BLaER1 treated with 17β-estradiol and CSF1 and Interleukin-3, amounts not matched to agents 10 nM and 100 nM (cell line): ENCODE results near the gene PRSS23.

ENCODE experiments used
- H3K27ac ChIP-seq, 11 experiments: shearing (Covaris generic); formaldehyde crosslinking; 2 replicates each; pipeline ENCODE4 v1.8.1; 2022
- H3K27me3 ChIP-seq, 11 experiments: shearing (Covaris generic); formaldehyde crosslinking; 2 replicates each; pipeline ENCODE4 v1.8.1; 2022
- H3K36me3 ChIP-seq, 11 experiments: shearing (Covaris generic); formaldehyde crosslinking; 2 replicates each; pipeline ENCODE4 v1.8.1; 2022
- H3K4me1 ChIP-seq, 10 experiments: shearing (Covaris generic); formaldehyde crosslinking; 2 replicates each; pipeline ENCODE4 v1.8.1; 2022
- H3K4me2 ChIP-seq, 11 experiments: shearing (Covaris generic); formaldehyde crosslinking; 2 replicates each; pipeline ENCODE4 v1.8.1; 2022
- H3K4me3 ChIP-seq, 10 experiments: shearing (Covaris generic); formaldehyde crosslinking; 2 replicates each; pipeline ENCODE4 v1.8.1; 2022
- H3K9ac ChIP-seq, 11 experiments: shearing (Covaris generic); formaldehyde crosslinking; 2 replicates each; pipeline ENCODE4 v1.8.1; 2022
- H3K9me3 ChIP-seq, 11 experiments: shearing (Covaris generic); formaldehyde crosslinking; replicated peaks in 1 of 11; 2 replicates each; pipeline ENCODE4 v1.8.1; 2022
- H4K20me1 ChIP-seq, 11 experiments: shearing (Covaris generic); formaldehyde crosslinking; 2 replicates each; pipeline ENCODE4 v1.8.1; 2022
- Cebpa-rat ChIP-seq, 11 experiments: shearing (Covaris generic); IDR thresholded peaks; 2 replicates each; pipeline ENCODE4 v1.8.1; 2022

The PRSS23 gene

GRCh38 chr11:86799680-86800075, 664 bp upstream of the PRSS23 start:
- Histone ChIP-seq H4K20me1 (peaks cover 0 to 4% (median 0%) of the 10 kb centered on the region in 11 experiments; a peak in 2 of 22 replicates), H3K4me1 (peaks cover 4 to 9% (median 6%) of the 10 kb centered on the region in 10 experiments; a peak in 13 of 20 replicates), H3K9me3 (no peaks in the 10 kb centered on the region), H3K27me3 (peaks cover 25 to 33% (median 29%) of the 10 kb centered on the region in 11 experiments), H3K4me3 (peak overlapping the region; percentile 57 to 76 (median 64)), H3K9ac (peak overlapping the region in 6 of 11 experiments; percentile 50 to 72 (median 68); a peak in 6 of 22 replicates), H3K27ac (no peak overlapping the region), H3K36me3 (no peaks in the 10 kb centered on the region), H3K4me2 (peak overlapping the region; percentile 92 to 99 (median 97))
- no peak for TF ChIP-seq Cebpa-rat (IDR thresholded peaks at IDR 0.05)

- peak overlapping the region; percentile 92 to 99 (median 97) for H3K4me2 ChIP-seq
- H3K27me3 ChIP-seq = peaks cover 25 to 33% (median 29%) of the 10 kb centered on the region in 11 experiments
- H3K27ac ChIP-seq = no peak overlapping the region
- H3K36me3 ChIP-seq = no peaks in the 10 kb centered on the region
- H4K20me1 ChIP-seq = peaks cover 0 to 4% (median 0%) of the 10 kb centered on the region in 11 experiments; a peak in 2 of 22 replicates
- TF ChIP-seq Cebpa-rat (IDR thresholded peaks at IDR 0.05) = no peak
- no peaks in the 10 kb centered on the region for H3K9me3 ChIP-seq
- H3K4me1 ChIP-seq = peaks cover 5 to 18% (median 9%) of the 10 kb centered on the region in 10 experiments; a peak in 14 of 20 replicates
- peak overlapping the region; percentile 57 to 76 (median 64) for H3K4me3 ChIP-seq
- peak overlapping the region; percentile 38 to 72 (median 68); a peak in 20 of 22 replicates for H3K9ac ChIP-seq
Measured at GRCh38 chr11:86800960-86801272, 574 bp downstream of the PRSS23 start.

DNA sequence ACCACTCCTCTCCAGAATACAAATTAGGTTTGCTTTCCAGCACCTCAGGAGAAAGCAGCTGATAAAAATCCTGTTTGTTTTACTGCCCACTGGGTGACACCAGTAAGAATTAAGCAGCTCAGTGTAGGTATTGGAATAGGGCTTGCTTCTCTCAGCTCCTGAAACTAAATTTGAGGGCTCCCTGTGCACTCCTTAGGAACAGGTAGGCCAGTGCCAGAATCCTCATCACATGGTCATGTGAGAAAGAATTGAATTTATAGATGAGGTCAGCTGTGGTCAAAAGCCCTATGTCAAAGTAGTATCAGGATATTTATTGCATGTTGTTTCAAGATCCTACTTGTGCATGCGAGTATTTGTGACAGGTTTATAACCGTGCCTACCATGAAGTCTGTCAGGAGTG, 1.0 kb downstream of the PRSS23 start:
- peaks cover 25 to 33% (median 29%) of the 10 kb centered on the region in 11 experiments for H3K27me3 ChIP-seq
- no peak overlapping the region for H3K27ac ChIP-seq
- H3K4me1 ChIP-seq = peaks cover 5 to 23% (median 10%) of the 10 kb centered on the region in 10 experiments; a peak in 14 of 20 replicates
- peak overlapping the region in 6 of 11 experiments; percentile 92 to 99 (median 96); a peak in 7 of 22 replicates for H3K4me2 ChIP-seq
- H4K20me1 ChIP-seq = peaks cover 0 to 4% (median 0%) of the 10 kb centered on the region in 11 experiments; a peak in 2 of 22 replicates
- TF ChIP-seq Cebpa-rat (IDR thresholded peaks at IDR 0.05) = no peak
- H3K9ac ChIP-seq = no peak overlapping the region
- no peaks in the 10 kb centered on the region for H3K36me3 ChIP-seq
- no peak overlapping the region for H3K4me3 ChIP-seq
- H3K9me3 ChIP-seq = no peaks in the 10 kb centered on the region

GRCh38 chr11:86802146-86802545, 1.8 kb downstream of the PRSS23 start:
- no peak overlapping the region for H3K4me2 ChIP-seq
- no peaks in the 10 kb centered on the region for H3K9me3 ChIP-seq
- H3K4me3 ChIP-seq = no peak overlapping the region
- no peak overlapping the region for H3K9ac ChIP-seq
- peaks cover 25 to 33% (median 29%) of the 10 kb centered on the region in 11 experiments for H3K27me3 ChIP-seq
- no peaks in the 10 kb centered on the region for H3K36me3 ChIP-seq
- H3K4me1 ChIP-seq = peaks cover 5 to 31% (median 10%) of the 10 kb centered on the region in 10 experiments; a peak in 14 of 20 replicates
- no peak overlapping the region for H3K27ac ChIP-seq
- H4K20me1 ChIP-seq = peaks cover 0 to 4% (median 0%) of the 10 kb centered on the region in 11 experiments; a peak in 2 of 22 replicates
- TF ChIP-seq Cebpa-rat (IDR thresholded peaks at IDR 0.05) = no peak

GRCh38 chr11:86802601-86803051, 2.3 kb downstream of the PRSS23 start:
- Histone ChIP-seq H3K4me2 (no peak overlapping the region), H3K4me1 (peaks cover 5 to 32% (median 10%) of the 10 kb centered on the region in 10 experiments; a peak in 14 of 20 replicates), H3K9me3 (no peaks in the 10 kb centered on the region), H3K27ac (no peak overlapping the region), H3K27me3 (peaks cover 25 to 33% (median 29%) of the 10 kb centered on the region in 11 experiments), H3K36me3 (no peaks in the 10 kb centered on the region), H3K9ac (no peak overlapping the region), H4K20me1 (peaks cover 0 to 4% (median 0%) of the 10 kb centered on the region in 11 experiments; a peak in 2 of 22 replicates), H3K4me3 (no peak overlapping the region)
- no peak for TF ChIP-seq Cebpa-rat (IDR thresholded peaks at IDR 0.05)

- H4K20me1 ChIP-seq = peaks cover 0 to 4% (median 0%) of the 10 kb centered on the region in 11 experiments; a peak in 2 of 22 replicates
- H3K4me3 ChIP-seq = no peak overlapping the region
- no peak for TF ChIP-seq Cebpa-rat (IDR thresholded peaks at IDR 0.05)
- peaks cover 25 to 33% (median 29%) of the 10 kb centered on the region in 11 experiments for H3K27me3 ChIP-seq
- no peak overlapping the region for H3K4me2 ChIP-seq
- H3K4me1 ChIP-seq = peaks cover 5 to 32% (median 10%) of the 10 kb centered on the region in 10 experiments; a peak in 14 of 20 replicates
- H3K9me3 ChIP-seq = no peaks in the 10 kb centered on the region
- no peak overlapping the region for H3K9ac ChIP-seq
- no peaks in the 10 kb centered on the region for H3K36me3 ChIP-seq
- H3K27ac ChIP-seq = no peak overlapping the region
Measured at GRCh38 chr11:86803136-86804045, 3.0 kb downstream of the PRSS23 start.

GRCh38 chr11:86804951-86805350, 4.6 kb downstream of the PRSS23 start:
- Histone ChIP-seq H3K4me2 (peak overlapping the region in 3 of 11 experiments; percentile 64 to 77 (median 76); a peak in 6 of 22 replicates), H3K4me1 (peaks cover 5 to 32% (median 9%) of the 10 kb centered on the region in 10 experiments; a peak in 14 of 20 replicates), H3K27ac (peak overlapping the region in 3 of 11 experiments; percentile 7 to 80 (median 70); a peak in 5 of 22 replicates)

GRCh38 chr11:86805873-86806310, 5.5 kb downstream of the PRSS23 start:
- peaks cover 13 to 16% (median 15%) of the 10 kb centered on the region in 11 experiments for H3K27me3 ChIP-seq
- H3K9ac ChIP-seq = peak overlapping the region in 2 of 11 experiments; percentile 17 to 47; a peak in 2 of 22 replicates
- H3K9me3 ChIP-seq = no peaks in the 10 kb centered on the region
- H3K27ac ChIP-seq = peak overlapping the region in 4 of 11 experiments; percentile 7 to 80 (median 60); a peak in 7 of 22 replicates
- H3K4me3 ChIP-seq = no peak overlapping the region
- H4K20me1 ChIP-seq = peaks cover 0 to under 1% (median 0%) of the 10 kb centered on the region in 11 experiments; a peak in 1 of 22 replicates
- H3K36me3 ChIP-seq = no peaks in the 10 kb centered on the region
- peaks cover under 1 to 30% (median 5%) of the 10 kb centered on the region in 10 experiments; a peak in 14 of 20 replicates for H3K4me1 ChIP-seq
- TF ChIP-seq Cebpa-rat (IDR thresholded peaks at IDR 0.05) = no peak
- peak overlapping the region in 5 of 11 experiments; percentile 18 to 77 (median 64); a peak in 9 of 22 replicates for H3K4me2 ChIP-seq

More at GRCh38 chr11:86804951-86805350, 4.6 kb downstream of the PRSS23 start:
- Histone ChIP-seq H3K9ac (peak overlapping the region in 1 of 11 experiments; percentile 42; a peak in 1 of 22 replicates), H4K20me1 (peaks cover 0 to 4% (median 0%) of the 10 kb centered on the region in 11 experiments; a peak in 1 of 22 replicates), H3K36me3 (no peaks in the 10 kb centered on the region), H3K27me3 (peaks cover 21 to 25% (median 24%) of the 10 kb centered on the region in 11 experiments), H3K4me3 (no peak overlapping the region), H3K9me3 (no peaks in the 10 kb centered on the region)
- no peak for TF ChIP-seq Cebpa-rat (IDR thresholded peaks at IDR 0.05)
